SH-SY5Y (cell line): ENCODE data around the gene XRCC5.

Experiments
- GATA2 ChIP-seq: IDR thresholded peaks from 2 replicates; pipeline ENCODE4 v1.6.1; 2011; ENCODE audit warnings: mild to moderate bottlenecking, low read depth, low read length
- GATA3 ChIP-seq: IDR thresholded peaks from 2 replicates; pipeline ENCODE4 v1.6.1; 2011; ENCODE audit warnings: low read depth, mild to moderate bottlenecking, low read length, moderate library complexity

- no peak for TF ChIP-seq GATA2
- TF ChIP-seq GATA3 = no peak
Measured at GRCh38 chr2:216164087-216164486, 54.9 kb downstream of the XRCC5 start.
